GM21619 (cell line): ENCODE measurements around the gene ANXA8.

ENCODE experiments used
- ATAC-seq: cut with Tn5 transposase; IDR thresholded peaks from one replicate; pipeline ENCODE4 v1.9.1; 2021; ENCODE audit not compliant: unreplicated experiment

Gene ANXA8

GRCh38 chr10:47449102-47449978 lies 34.6 kb downstream of the ANXA8 start:
- no peak for ATAC-seq

DNA sequence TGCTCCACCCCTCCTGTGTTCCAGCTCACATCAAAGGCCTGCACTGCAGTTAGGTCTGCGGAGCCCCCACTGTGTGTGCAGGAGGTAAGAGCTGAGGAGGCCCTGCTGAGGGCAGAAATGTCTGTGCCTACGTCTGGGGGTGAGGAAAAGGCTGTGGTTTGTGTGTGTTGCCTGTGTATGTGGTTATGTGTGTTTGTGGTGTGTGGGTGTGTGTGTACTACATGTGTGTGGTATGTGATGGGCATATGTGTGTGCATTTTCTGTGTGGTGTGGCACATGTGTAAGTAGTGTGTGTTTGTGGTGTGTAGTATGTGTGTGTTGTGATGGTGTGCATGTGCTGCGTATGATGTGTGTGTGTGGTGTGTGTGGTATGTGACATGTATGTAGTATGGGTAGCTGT lies 36.2 kb downstream of the ANXA8 start:
- ATAC-seq, result no peak

DNA sequence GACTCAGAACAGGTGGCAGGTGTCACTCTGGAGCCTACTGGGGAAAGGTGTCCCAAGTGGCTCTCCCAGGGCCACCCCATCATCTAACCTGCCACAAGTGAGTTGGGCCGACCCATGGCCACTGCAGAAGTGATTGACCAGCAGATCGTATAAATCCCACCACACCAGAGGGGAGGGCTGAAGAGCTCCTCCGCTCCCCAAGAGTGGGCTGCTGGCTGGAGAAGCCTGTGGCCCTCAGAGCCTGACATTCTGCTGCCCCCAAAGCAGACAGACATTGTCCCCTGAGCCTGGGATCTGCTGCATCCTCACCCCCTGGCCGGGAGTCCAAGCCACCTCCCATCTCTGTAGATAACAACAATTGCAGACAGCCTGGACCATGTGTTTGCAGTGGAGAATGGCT lies 36.7 kb downstream of the ANXA8 start:
- ATAC-seq, result no peak

GRCh38 chr10:47445720-47446119 lies 38.2 kb downstream of the ANXA8 start:
- no peak for ATAC-seq

GRCh38 chr10:47444047-47444446 lies 39.9 kb downstream of the ANXA8 start:
- no peak for ATAC-seq

- ATAC-seq, result no peak
Measured at GRCh38 chr10:47443145-47443544, 40.8 kb downstream of the ANXA8 start.

- ATAC-seq, result no peak
Measured at GRCh38 chr10:47442351-47442750, 41.6 kb downstream of the ANXA8 start.

DNA sequence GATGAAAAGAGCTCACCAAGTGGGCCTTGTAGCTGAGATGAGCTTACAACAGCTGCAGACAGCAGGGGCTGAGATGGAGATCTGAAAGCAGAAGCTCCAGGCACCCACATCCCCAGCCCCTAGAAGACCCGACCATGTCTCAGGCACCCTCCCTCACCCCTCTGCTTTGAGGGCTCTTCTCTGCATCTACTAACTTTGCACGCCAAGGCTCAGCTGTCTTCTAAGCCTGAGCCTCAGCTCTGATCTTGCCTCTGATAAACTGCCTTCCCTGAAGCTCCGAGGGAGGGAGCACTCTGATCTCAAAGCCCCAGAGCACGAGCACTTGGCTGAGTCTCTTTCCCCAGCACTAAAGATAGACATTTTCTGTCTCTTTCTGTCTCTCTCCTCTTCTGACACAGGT lies 42.0 kb downstream of the ANXA8 start:
- no peak for ATAC-seq

DNA sequence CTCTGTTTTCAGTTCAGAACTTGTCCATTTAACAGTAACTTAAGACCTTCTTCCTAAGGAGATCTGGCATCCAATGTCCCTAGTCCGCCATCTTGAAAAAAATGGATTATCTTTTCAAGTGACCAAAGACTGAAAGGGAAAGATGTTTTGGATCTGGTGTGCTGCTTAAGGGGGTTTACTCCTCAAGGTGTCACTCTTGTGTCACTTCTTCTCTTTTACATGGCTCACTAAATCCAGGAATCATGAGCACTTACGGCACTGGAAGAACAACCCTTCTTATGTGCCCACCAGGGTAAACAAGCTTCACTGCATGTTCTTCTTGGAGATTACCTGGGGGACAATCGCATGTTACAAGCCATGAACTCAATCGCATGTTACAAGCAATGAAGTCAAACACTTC lies 43.7 kb downstream of the ANXA8 start:
- no peak for ATAC-seq

GRCh38 chr10:47438857-47439474 lies 44.9 kb downstream of the ANXA8 start:
- no peak for ATAC-seq

DNA sequence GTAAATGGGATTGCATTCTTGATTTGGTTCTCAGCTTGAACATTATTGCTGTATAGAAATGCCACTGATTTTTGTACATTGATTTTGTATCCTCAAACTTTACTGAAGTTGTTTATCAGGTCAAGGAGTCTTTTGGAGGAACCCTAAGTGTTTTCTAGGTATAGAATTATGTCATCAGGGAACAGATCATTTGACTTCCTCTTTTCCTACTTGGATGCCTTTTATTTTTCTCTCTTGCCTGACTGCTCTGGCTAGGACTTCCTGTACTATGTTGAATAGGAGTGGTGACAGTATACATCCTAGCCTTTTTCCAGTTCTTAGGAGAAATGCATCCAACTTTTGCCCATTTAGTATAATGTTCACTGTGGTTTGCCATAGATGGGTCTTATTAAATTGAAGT lies 48.8 kb downstream of the ANXA8 start:
- no peak for ATAC-seq

DNA sequence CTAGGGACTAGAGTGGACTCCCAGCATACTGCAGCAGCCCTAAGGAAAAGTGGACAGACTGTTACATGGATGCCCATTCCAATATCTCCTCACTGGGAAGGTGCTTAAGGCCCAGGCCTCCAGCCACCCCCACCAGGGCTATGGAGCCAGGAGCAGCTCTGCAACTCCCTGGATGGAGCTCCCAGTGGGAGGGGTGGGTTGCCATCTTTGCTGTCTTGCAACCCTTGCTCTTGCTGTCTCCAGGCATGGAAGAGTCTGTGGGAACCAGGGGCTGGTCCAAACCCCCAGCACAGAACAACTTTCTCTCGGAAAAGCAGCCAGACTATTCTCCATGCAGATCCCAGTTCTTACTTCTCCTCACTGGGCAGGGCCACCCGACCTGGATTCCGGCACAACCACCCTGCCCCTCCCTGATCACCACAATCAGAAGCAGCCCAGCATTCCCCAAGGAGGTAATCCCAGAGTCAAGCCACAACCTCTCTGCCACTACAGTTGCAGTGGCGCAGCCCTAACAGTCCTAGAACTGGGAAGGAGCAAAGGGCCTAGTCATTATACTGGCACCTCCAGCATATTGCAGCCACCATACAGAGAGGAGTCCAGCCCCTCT lies 58.0 kb downstream of the ANXA8 start:
- ATAC-seq, result no peak

DNA sequence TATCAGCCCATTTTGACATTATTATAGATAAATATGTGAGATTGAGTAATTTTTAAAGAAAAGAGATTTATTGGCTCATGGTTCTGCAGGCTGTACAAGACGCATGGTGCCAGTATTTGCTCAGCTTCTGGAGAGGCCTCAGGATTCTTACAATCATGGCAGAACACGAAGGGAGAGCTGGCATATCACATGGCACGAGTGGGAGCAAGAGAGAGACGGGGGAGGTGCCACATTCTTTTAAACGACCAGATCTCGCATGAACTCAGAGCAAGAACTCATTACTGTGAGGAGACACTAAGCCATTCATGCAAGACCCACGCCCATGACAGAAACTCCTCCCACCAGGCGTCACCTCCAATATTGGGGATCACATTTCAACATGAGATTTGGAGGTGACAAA lies 59.7 kb downstream of the ANXA8 start:
- no peak for ATAC-seq

GRCh38 chr10:47423476-47423875 lies 60.4 kb downstream of the ANXA8 start:
- no peak for ATAC-seq

DNA sequence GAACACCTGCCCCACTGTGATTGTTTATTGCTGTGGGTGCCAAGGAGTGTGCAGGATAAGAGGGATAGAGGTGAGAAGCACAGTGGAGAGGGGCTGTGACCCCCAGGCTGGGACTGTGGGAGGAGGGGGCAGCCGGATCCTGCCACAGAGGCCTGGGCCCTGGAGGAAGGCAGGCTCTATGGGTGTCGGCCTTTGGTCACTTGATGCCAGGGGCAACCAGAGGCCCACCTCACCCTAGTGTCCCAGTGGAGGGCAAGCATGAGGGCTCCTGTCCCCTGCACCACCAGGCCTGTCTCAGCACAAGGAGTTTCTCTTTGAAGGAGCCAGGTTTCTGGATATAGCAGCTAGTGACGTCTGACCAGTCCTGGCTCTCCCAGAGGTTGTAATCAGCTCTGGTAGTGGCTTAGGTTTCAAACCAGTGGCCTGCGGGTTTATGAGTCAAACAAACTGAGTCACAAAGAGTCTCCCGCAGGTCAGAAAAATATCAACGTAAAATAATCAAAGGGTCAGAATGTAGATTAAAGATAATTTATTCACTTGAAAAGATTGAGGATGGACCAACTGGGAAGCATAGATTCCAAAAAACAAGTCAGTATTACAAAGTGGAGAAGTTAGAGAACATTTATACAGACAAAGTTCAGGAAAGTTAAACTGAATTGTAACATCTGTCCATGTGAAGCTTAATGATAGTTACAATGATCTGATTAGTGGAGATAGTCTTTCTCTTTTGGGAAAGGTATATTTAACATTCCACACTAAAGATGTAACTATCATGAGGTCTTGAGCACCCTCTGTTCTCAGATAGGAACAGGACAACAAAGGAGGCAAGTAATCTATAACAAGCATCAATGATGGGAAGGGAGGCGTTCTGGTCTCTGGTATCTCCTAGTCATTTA lies 62.6 kb downstream of the ANXA8 start:
- ATAC-seq, result no peak

DNA sequence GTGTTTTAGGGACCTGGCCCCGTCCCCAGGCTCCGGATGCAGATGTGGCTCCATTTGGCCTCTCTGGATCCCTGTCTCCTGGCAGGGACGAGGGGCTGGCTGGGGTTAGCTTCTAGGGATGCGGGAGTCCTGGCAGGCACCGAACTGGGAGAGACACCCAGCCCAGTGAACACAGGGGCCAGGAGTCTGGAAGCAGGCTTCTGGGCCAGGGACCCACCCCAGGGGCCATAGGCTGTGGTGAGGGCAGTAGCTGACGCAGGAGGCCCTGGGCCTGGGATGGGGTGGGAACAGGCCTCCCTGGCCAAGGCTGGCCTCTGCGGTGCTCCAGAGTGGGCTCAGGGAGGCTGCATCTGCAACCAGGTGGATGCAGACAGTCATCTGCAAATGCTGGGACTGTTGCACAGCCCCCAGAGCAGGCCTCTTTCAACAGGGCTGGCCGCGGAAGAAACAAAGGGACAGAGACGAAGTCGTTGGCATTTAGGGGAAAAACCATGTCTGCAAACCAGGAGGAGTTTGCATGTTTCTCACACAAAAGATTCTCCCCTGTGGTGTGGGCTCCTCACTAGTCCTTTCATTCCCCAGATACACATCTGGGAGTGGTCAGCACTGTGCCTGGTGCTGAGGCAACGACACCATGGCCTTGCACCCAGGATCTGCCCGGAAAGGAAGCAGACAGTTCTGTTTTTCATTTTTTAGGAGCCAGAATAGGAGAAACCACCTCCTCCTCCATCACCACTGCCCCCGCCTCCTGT lies 63.4 kb downstream of the ANXA8 start:
- ATAC-seq, result no peak

- no peak for ATAC-seq
Measured at GRCh38 chr10:47419421-47419820, 64.5 kb downstream of the ANXA8 start.

- no peak for ATAC-seq
Measured at GRCh38 chr10:47418966-47419365, 64.9 kb downstream of the ANXA8 start.

DNA sequence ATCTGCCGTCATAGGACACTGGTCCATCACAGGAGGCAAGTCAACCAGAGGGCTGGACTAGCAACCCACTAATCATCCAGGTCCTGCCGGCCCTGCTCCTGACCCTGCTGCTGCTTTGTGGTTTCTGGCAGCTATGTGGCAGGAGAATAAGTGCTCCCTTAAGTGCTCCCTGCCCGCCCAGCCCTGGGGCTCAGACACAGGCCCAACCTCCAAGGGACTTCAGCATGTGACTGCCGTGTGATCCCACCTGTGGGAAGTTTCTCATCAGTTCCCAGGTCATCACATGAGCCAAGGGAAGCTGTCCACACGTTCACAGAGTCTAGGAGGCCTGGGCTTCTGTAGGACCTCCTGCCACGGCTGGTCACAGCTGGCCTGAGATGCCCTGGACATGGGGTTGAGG lies 65.6 kb downstream of the ANXA8 start:
- ATAC-seq, result no peak
